OCI-LY7 (cell line): Measurements from ENCODE around the gene NHLRC2.

Experiments
- CTCF ChIP-seq: fragments of 200-600 bp; sonication (generic); conservative IDR thresholded peaks from 2 replicates; pipeline ENCODE4 v1.5.1; 2014; ENCODE audit warnings: mild to moderate bottlenecking, antibody characterized with exemption, low read length, moderate library complexity, mixed read lengths
- EZH2phosphoT487 ChIP-seq: fragments of 200-600 bp; sonication (generic); IDR thresholded peaks from 2 replicates; pipeline ENCODE4 v1.6.1; 2018; ENCODE audit warnings: low read depth, borderline replicate concordance, mild to moderate bottlenecking, mixed run types, antibody characterized with exemption, low read length, moderate library complexity, mixed read lengths

- TF ChIP-seq CTCF (no peak), EZH2phosphoT487 (no peak)
Measured at GRCh38 chr10:113908236-113908635, 53.8 kb downstream of the NHLRC2 start.
